ENCODE results near the gene IL18RAP.

DNA sequence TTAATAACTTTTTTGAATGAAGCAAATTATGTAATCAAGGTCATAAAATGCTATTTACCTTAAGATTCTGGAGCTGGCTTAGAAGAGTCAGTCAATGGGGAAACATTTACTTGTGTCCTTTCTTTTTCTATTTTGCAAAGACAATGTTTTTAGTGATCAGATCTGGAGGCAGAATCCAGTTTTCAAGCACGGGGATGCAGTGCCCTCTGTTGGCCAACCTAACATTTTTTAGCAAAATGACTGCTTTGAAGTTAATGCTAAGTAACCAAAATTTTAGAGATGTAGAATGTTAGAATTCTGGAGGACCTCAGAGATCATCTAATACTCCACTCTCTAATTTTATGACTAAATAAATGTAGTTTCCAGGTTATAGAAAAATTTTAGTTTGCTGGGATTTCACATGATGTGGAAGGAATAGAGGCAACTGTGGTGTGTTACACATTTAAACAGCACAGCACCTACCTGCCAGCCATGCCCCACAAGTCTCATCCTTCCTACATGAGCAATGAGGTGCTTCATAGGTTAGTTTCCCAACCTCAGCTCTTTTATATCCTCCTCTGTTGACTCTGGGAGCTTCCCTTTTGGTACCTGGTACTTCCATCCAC is 26.5 kb downstream of the IL18RAP start:
- TF ChIP-seq, protein P1, sequence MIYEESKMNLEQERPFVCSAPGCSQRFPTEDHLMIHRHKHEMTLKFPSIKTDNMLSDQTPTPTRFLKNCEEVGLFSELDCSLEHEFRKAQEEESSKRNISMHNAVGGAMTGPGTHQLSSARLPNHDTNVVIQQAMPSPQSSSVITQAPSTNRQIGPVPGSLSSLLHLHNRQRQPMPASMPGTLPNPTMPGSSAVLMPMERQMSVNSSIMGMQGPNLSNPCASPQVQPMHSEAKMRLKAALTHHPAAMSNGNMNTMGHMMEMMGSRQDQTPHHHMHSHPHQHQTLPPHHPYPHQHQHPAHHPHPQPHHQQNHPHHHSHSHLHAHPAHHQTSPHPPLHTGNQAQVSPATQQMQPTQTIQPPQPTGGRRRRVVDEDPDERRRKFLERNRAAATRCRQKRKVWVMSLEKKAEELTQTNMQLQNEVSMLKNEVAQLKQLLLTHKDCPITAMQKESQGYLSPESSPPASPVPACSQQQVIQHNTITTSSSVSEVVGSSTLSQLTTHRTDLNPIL (CRISPR knock-in tag; IDR thresholded peaks at IDR 0.05; ENCODE audit: low read depth) = no peak
- no peak for TF ChIP-seq ARNTL (CRISPR knock-in tag; IDR thresholded peaks at IDR 0.05; ENCODE audit: borderline replicate concordance, low read depth)
- TF ChIP-seq RARB (CRISPR knock-in tag; IDR thresholded peaks at IDR 0.05) = no peak
- no peak for TF ChIP-seq ZNF8 (CRISPR knock-in tag; IDR thresholded peaks at IDR 0.05)
- no peak for TF ChIP-seq GLIS3 (CRISPR knock-in tag; IDR thresholded peaks at IDR 0.05)
- TF ChIP-seq, protein P2, sequence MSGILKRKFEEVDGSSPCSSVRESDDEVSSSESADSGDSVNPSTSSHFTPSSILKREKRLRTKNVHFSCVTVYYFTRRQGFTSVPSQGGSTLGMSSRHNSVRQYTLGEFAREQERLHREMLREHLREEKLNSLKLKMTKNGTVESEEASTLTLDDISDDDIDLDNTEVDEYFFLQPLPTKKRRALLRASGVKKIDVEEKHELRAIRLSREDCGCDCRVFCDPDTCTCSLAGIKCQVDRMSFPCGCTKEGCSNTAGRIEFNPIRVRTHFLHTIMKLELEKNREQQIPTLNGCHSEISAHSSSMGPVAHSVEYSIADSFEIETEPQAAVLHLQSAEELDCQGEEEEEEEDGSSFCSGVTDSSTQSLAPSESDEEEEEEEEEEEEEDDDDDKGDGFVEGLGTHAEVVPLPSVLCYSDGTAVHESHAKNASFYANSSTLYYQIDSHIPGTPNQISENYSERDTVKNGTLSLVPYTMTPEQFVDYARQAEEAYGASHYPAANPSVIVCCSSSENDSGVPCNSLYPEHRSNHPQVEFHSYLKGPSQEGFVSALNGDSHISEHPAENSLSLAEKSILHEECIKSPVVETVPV (CRISPR knock-in tag; IDR thresholded peaks at IDR 0.05) = no peak
- no peak for TF ChIP-seq ZC3H10 (CRISPR knock-in tag; IDR thresholded peaks at IDR 0.05)
- no peak for TF ChIP-seq ZFP30 (CRISPR knock-in tag; IDR thresholded peaks at IDR 0.05)
- TF ChIP-seq ZNF70 (CRISPR knock-in tag; IDR thresholded peaks at IDR 0.05) = 0 out of 2 replicates have a peak, but pooled peaks have one; percentile 14
- TF ChIP-seq ZFP3 (CRISPR knock-in tag; IDR thresholded peaks at IDR 0.05) = no peak

All from SK-N-SH treated with all-trans-retinoic acid at 6 μM for 48 hours (cell line).